Transverse colon (tissue), 4 donors: Measurements from ENCODE around the gene ELFN1. TPM values are rescaled to one million over a fixed set of nuclear protein-coding genes. Genes with fewer than 3 reads are reported as not detected.
A peak's percentile ranks its signal among the peaks of the same experiment; 100 is the strongest.

Source experiments
- DNase-seq: peaks from one replicate; pipeline ENCODE4 v3.0.0-alpha.2; 2019
- H3K27ac ChIP-seq, 4 donors: fragments of 200-600 bp; sonication (generic); 2 replicates each; pipeline ENCODE4 v1.5.1; 2016 to 2018; ENCODE audit warnings: inconsistent platforms in 4 of 4
- H3K27me3 ChIP-seq: fragments of 200-600 bp; sonication (generic); 2 replicates; pipeline ENCODE4 v1.5.1; 2017; ENCODE audit warnings: inconsistent platforms
- H3K36me3 ChIP-seq, 4 donors: fragments of 200-600 bp; sonication (generic); 2 replicates each; pipeline ENCODE4 v1.5.1; 2017 to 2019; ENCODE audit warnings: inconsistent platforms in 4 of 4
- H3K4me1 ChIP-seq, 4 donors: fragments of 200-600 bp; sonication (generic); 2 replicates each; pipeline ENCODE4 v1.5.1; 2017 to 2020; ENCODE audit warnings: inconsistent platforms in 4 of 4
- H3K4me3 ChIP-seq, 4 donors: fragments of 200-600 bp; sonication (generic); 1 replicate in 1 of 4; 2 replicates in 3 of 4; pipeline versions ENCODE4 v1.5.1 to v1.6.1; 2017 to 2019; ENCODE audit warnings: inconsistent platforms in 4 of 4
- H3K9me3 ChIP-seq, 2 donors: fragments of 200-600 bp; sonication (generic); 2 replicates each; pipeline ENCODE4 v1.5.1; 2017 to 2019; ENCODE audit warnings: inconsistent platforms in 2 of 2
- CTCF ChIP-seq, 5 experiments: fragments of 200-600 bp in 3 of 5; fragments of 450-650 bp in 2 of 5; sonication (generic) in 3 of 5; IDR thresholded peaks; 1 replicate in 2 of 5; 2 replicates in 3 of 5; pipeline ENCODE4 v1.5.1; 2016 to 2017; ENCODE audit warnings: antibody characterized with exemption in 5 of 5, inconsistent platforms in 3 of 5, mild to moderate bottlenecking in 2 of 5, moderate library complexity in 1 of 5
- EP300 ChIP-seq: sonication (generic); formaldehyde crosslinking; IDR thresholded peaks from one replicate; pipeline ENCODE4 v1.6.1; 2017; ENCODE audit warnings: antibody characterized with exemption, low read depth
- POLR2A ChIP-seq: fragments of 450-650 bp; IDR thresholded peaks from one replicate; pipeline ENCODE4 v1.6.1; 2016; ENCODE audit warnings: antibody characterized with exemption, mild to moderate bottlenecking, moderate library complexity
- POLR2AphosphoS5 ChIP-seq, 3 donors: sonication (generic); formaldehyde crosslinking; IDR thresholded peaks; one replicate each; pipeline ENCODE4 v1.6.1; 2016; ENCODE audit warnings: antibody characterized with exemption in 3 of 3
- WGBS, 2 donors: methylation state at CpG; one replicate each; pipeline ENCODE4 v1.1.5; 2018; ENCODE audit warnings: low coverage in 1 of 2; 5-methylcytosine and 5-hydroxymethylcytosine counted together
- in situ Hi-C, 4 donors: fragments of 200-750 bp; cut with MboI; loops; one replicate each; pipeline versions ENCODE4 v1.15.0 to v1.15.1; 2017; ENCODE audit warnings: low sequenced_read_pairs in 3 of 4, low pct_ligation_motif_present in 1 of 4, low pct_unique_long_range_greater_than_20kb in 1 of 4
- intact Hi-C: fragments of 100-400 bp; cut with DNase I; formaldehyde crosslinking; loops from one replicate; pipeline ENCODE4 v1.15.1; 2023; ENCODE audit warnings: low total_unique reads
- total RNA-seq, 4 donors: library from RNA; depleted of rRNA; stranded (reverse); fragments of >200 nt; gene quantifications; one replicate each; pipeline ENCODE4 v1.1.0, GENCODE V29; 2016

Gene ELFN1
- total RNA-seq, 4 donors from 2014 or later: 0.14 to 0.60 (median 0.32) TPM; not detected in 1

GRCh38 chr7:1741246-1741645 lies 71.2 kb downstream of the ELFN1 start:
- Histone ChIP-seq H3K36me3 (no peaks in the 10 kb centered on the region), H3K27me3 (peaks cover 6% of the 10 kb centered on the region), H3K9me3 (no peaks in the 10 kb centered on the region), H3K4me1 (peaks cover 0 to 12% (median 10%) of the 10 kb centered on the region in 4 donors), H3K27ac (no peak overlapping the region), H3K4me3 (no peak overlapping the region)
- DNase-seq: no peak
- in situ Hi-C loops (no loop called here), intact Hi-C loops (no loop called here)
- 65% methylated on average over 6 of the region's 8 CpGs; no CpG with 5 or more reads in 1 of the 2 donors for WGBS, 2 donors
- no peak for TF ChIP-seq POLR2A
- no peak for TF ChIP-seq EP300
- TF ChIP-seq CTCF (IDR thresholded peaks at IDR 0.05): no peak
- TF ChIP-seq POLR2AphosphoS5 (IDR thresholded peaks at IDR 0.05): no peak

GRCh38 chr7:1741751-1742554 lies 71.9 kb downstream of the ELFN1 start:
- Histone ChIP-seq H3K4me3 (no peak overlapping the region), H3K36me3 (no peaks in the 10 kb centered on the region), H3K27me3 (peaks cover 6% of the 10 kb centered on the region), H3K9me3 (no peaks in the 10 kb centered on the region), H3K4me1 (peaks cover 0 to 12% (median 10%) of the 10 kb centered on the region in 4 donors), H3K27ac (peak overlapping the region in 1 of 4 donors; percentile 8)
- intact Hi-C loops: no loop called here
- peak; percentile 20 for DNase-seq
- TF ChIP-seq POLR2A (no peak), POLR2AphosphoS5 (IDR thresholded peaks at IDR 0.05) (no peak), CTCF (IDR thresholded peaks at IDR 0.05) (no peak), EP300 (no peak)
- 44% methylated on average over 31 of the region's 33 CpGs; no CpG with 5 or more reads in 1 of the 2 donors for WGBS, 2 donors
- in situ Hi-C loops: no loop called here

- intact Hi-C loops: no loop called here
- H3K9me3 ChIP-seq: no peaks in the 10 kb centered on the region
- no peaks in the 10 kb centered on the region for H3K36me3 ChIP-seq
- in situ Hi-C loops: no loop called here
- DNase-seq: peak; percentile 77
- peak overlapping the region in 1 of 4 donors; percentile 8 for H3K27ac ChIP-seq
- H3K4me3 ChIP-seq: no peak overlapping the region
- 19% methylated on average over 28 of the region's 28 CpGs; no CpG with 5 or more reads in 1 of the 2 donors for WGBS, 2 donors
- H3K4me1 ChIP-seq: peaks cover 0 to 12% (median 10%) of the 10 kb centered on the region in 4 donors
- peaks cover 4% of the 10 kb centered on the region for H3K27me3 ChIP-seq
- TF ChIP-seq POLR2AphosphoS5 (IDR thresholded peaks at IDR 0.05): no peak
- no peak for TF ChIP-seq CTCF (IDR thresholded peaks at IDR 0.05)
- no peak for TF ChIP-seq EP300
- TF ChIP-seq POLR2A: no peak
Observed at GRCh38 chr7:1742555-1743303, 72.7 kb downstream of the ELFN1 start.

GRCh38 chr7:1743481-1744230 lies 73.6 kb downstream of the ELFN1 start:
- peaks cover 0 to 12% (median 10%) of the 10 kb centered on the region in 4 donors for H3K4me1 ChIP-seq
- in situ Hi-C loops (no loop called here), intact Hi-C loops (no loop called here)
- no peak overlapping the region for H3K27ac ChIP-seq
- no peak for DNase-seq
- H3K36me3 ChIP-seq: no peaks in the 10 kb centered on the region
- no peaks in the 10 kb centered on the region for H3K9me3 ChIP-seq
- 89% methylated on average over 3 to 14 of the region's 37 CpGs for WGBS, 2 donors
- H3K4me3 ChIP-seq: no peak overlapping the region
- TF ChIP-seq EP300 (no peak), POLR2A (no peak), CTCF (IDR thresholded peaks at IDR 0.05) (no peak), POLR2AphosphoS5 (IDR thresholded peaks at IDR 0.05) (no peak)
- peaks cover 13% of the 10 kb centered on the region for H3K27me3 ChIP-seq
